Endothelial cell of umbilical vein (primary cell): ENCODE measurements around the gene SP140L. TPM values are rescaled to one million over a fixed set of nuclear protein-coding genes. Genes with fewer than 3 reads are reported as not detected.

Source experiments
- BruUV-seq: library from RNA; stranded (reverse); fragments of 400-500 nt; replicated peaks from 2 replicates; lab custom pipeline; 2021; lab: Mats Ljungman, UMichigan
- CTCF ChIA-PET: fragments of 300-600, 350-600 bp; sonication (Branson Sonifier 250); formaldehyde crosslinking; loops from one replicate; lab custom pipeline; 2021; ENCODE audit warnings: antibody characterized with exemption, inconsistent platforms; lab: Charles Lee
- POLR2A ChIA-PET: fragments of 300-600, 350-600 bp; sonication (Branson Sonifier 250); formaldehyde crosslinking; loops from one replicate; lab custom pipeline; 2021; ENCODE audit warnings: antibody characterized with exemption, inconsistent platforms; lab: Charles Lee
- DNase-seq: peaks from one replicate; pipeline ENCODE4 v3.0.0-alpha.2; 2011; ENCODE audit warnings: low read depth, low spot score
- FAIRE-seq: peaks from 2 replicates; lab custom pipeline; 2011; peaks lifted over from hg19 to GRCh38; lab: Jason Lieb, UNC
- H2AFZ ChIP-seq: 2 replicates; pipeline ENCODE4 v1.6.0; 2012; ENCODE audit warnings: low read depth, low read length, control low read depth, inconsistent platforms
- H3K27ac ChIP-seq: 2 replicates; pipeline ENCODE4 v1.5.1; 2011; ENCODE audit warnings: low read depth, mild to moderate bottlenecking, control low read depth, low read length, moderate library complexity; ENCODE audit not compliant: insufficient read depth
- H3K27me3 ChIP-seq, 2 experiments: 2 replicates each; pipeline versions ENCODE4 v1.6.0 to v1.6.1; 2011; ENCODE audit warnings: low read length in 2 of 2, mixed read lengths in 1 of 2; ENCODE audit not compliant: control insufficient read depth in 2 of 2, insufficient read depth in 2 of 2
- H3K36me3 ChIP-seq, 2 experiments: 2 replicates in 1 of 2; 3 replicates in 1 of 2; pipeline ENCODE4 v1.5.1; 2011; ENCODE audit warnings: low read length in 2 of 2, mild to moderate bottlenecking in 1 of 2, moderate library complexity in 1 of 2; ENCODE audit not compliant: control insufficient read depth in 2 of 2, insufficient read depth in 2 of 2; ENCODE audit errors: extremely low read depth in 1 of 2
- H3K4me1 ChIP-seq: 3 replicates; pipeline ENCODE4 v1.5.1; 2011; ENCODE audit warnings: mild to moderate bottlenecking, low read length; ENCODE audit not compliant: control insufficient read depth, insufficient read depth; ENCODE audit errors: extremely low read depth
- H3K4me2 ChIP-seq: 2 replicates; pipeline ENCODE4 v1.6.1; 2011; ENCODE audit warnings: low read length, control low read depth, mixed read lengths; ENCODE audit not compliant: insufficient read depth
- H3K4me3 ChIP-seq, 3 experiments: fragments of 200-600 bp in 1 of 3; sonication (generic), shearing (Covaris generic) in 1 of 3; replicated peaks in 1 of 3; 2 replicates each; pipeline ENCODE4 v1.5.1; 2011 to 2016; ENCODE audit warnings: control low read depth in 3 of 3, low read length in 3 of 3, mild to moderate bottlenecking in 2 of 3, inconsistent platforms in 1 of 3, low read depth in 1 of 3, moderate library complexity in 1 of 3; ENCODE audit not compliant: insufficient read depth in 1 of 3
- H3K79me2 ChIP-seq: 2 replicates; pipeline ENCODE4 v1.6.0; 2012; ENCODE audit warnings: low read length, inconsistent platforms; ENCODE audit not compliant: control insufficient read depth, insufficient read depth
- H3K9ac ChIP-seq: replicated peaks from 2 replicates; pipeline ENCODE3; 2011; ENCODE audit warnings: low read length, control low read depth; ENCODE audit not compliant: insufficient read depth; ENCODE audit errors: extremely low read depth
- H3K9me1 ChIP-seq: replicated peaks from 3 replicates; pipeline ENCODE4 v1.6.0; 2011; ENCODE audit warnings: mild to moderate bottlenecking, low read length; ENCODE audit not compliant: control insufficient read depth, insufficient read depth; ENCODE audit errors: extremely low read depth
- H3K9me3 ChIP-seq: replicated peaks from 2 replicates; pipeline ENCODE4 v1.5.1; 2012; ENCODE audit warnings: low read length, inconsistent platforms; ENCODE audit not compliant: control insufficient read depth, insufficient read depth
- H4K20me1 ChIP-seq: replicated peaks from 2 replicates; pipeline ENCODE3; 2011; ENCODE audit warnings: mild to moderate bottlenecking, low read length; ENCODE audit not compliant: control insufficient read depth, insufficient read depth; ENCODE audit errors: extremely low read depth
- CTCF ChIP-seq, 2 donors: IDR thresholded peaks; 1 replicate in 1 of 2; 2 replicates in 1 of 2; pipeline ENCODE4 v1.5.1; 2011; ENCODE audit warnings: low read length in 2 of 2, mild to moderate bottlenecking in 2 of 2, moderate library complexity in 2 of 2, control low read depth in 1 of 2, inconsistent platforms in 1 of 2, low read depth in 1 of 2; ENCODE audit not compliant: insufficient read depth in 1 of 2; ENCODE audit errors: extremely low read depth in 1 of 2
- EZH2 ChIP-seq: IDR thresholded peaks from 2 replicates; pipeline ENCODE4 v1.6.1; 2012; ENCODE audit warnings: borderline replicate concordance, low read depth, mild to moderate bottlenecking, moderate library complexity, low read length, inconsistent platforms; ENCODE audit not compliant: severe bottlenecking
- FOS ChIP-seq: IDR thresholded peaks from 2 replicates; pipeline ENCODE4 v1.6.1; 2011; ENCODE audit warnings: mild to moderate bottlenecking, low read length, moderate library complexity, borderline replicate concordance; ENCODE audit not compliant: insufficient read depth
- GATA2 ChIP-seq: IDR thresholded peaks from 2 replicates; pipeline ENCODE4 v1.7.0; 2011; ENCODE audit warnings: low read depth, mild to moderate bottlenecking, moderate library complexity, mixed read lengths, low read length; ENCODE audit not compliant: insufficient read length, insufficient read depth
- JUN ChIP-seq: IDR thresholded peaks from 2 replicates; pipeline ENCODE4 v1.6.1; 2011; ENCODE audit warnings: borderline replicate concordance, low read depth; ENCODE audit not compliant: insufficient read length, insufficient read depth
- MYC ChIP-seq: IDR thresholded peaks from one replicate; pipeline ENCODE4 v1.6.1; 2011; ENCODE audit warnings: mild to moderate bottlenecking, low read depth, low read length
- POLR2A ChIP-seq: IDR thresholded peaks from 2 replicates; pipeline ENCODE4 v1.6.1; 2012; ENCODE audit warnings: low read depth, mild to moderate bottlenecking, control low read depth, low read length
- POLR2AphosphoS5 ChIP-seq: IDR thresholded peaks from 2 replicates; pipeline ENCODE4 v1.6.1; 2012; ENCODE audit warnings: low read depth, mild to moderate bottlenecking, control low read depth, low read length, moderate library complexity; ENCODE audit not compliant: insufficient read depth
- dilution Hi-C: fragments of 300-500 bp; cut with MboI; formaldehyde crosslinking; loops from one replicate; pipeline ENCODE4 v1.15.0; 2019; ENCODE audit warnings: low sequenced_read_pairs; ENCODE audit not compliant: extremely low pct_ligation_motif_present
- intact Hi-C: fragments of 100-400 bp; cut with micrococcal nuclease; formaldehyde crosslinking; loops from one replicate; pipeline ENCODE4 v1.10.0; 2022
- polyA plus RNA-seq, 4 experiments: library from polyadenylated mRNA; depleted of rRNA in 3 of 4; stranded (reverse) in 3 of 4; unstranded in 1 of 4; fragments of >200 nt; gene quantifications; 2 replicates each; pipeline versions ENCODE4 v1.2.1 to v1.2.3, GENCODE V29; 2011 to 2012; ENCODE audit warnings: missing spikeins in 1 of 4
- total RNA-seq: library from RNA; stranded (reverse); gene quantifications from 2 replicates; pipeline ENCODE4 v1.2.3, GENCODE V29; 2021
- TF ChIP-seq, protein P1 (sequence below): IDR thresholded peaks from 2 replicates; pipeline ENCODE4 v1.6.1; 2011; ENCODE audit not compliant: insufficient read depth, insufficient read length

The SP140L gene
- total and polyA plus RNA-seq, 2 donors (not counting 3 experiments of a cell fraction or from before 2014, with no cell fraction given): 16.0 to 27.3 TPM

DNA sequence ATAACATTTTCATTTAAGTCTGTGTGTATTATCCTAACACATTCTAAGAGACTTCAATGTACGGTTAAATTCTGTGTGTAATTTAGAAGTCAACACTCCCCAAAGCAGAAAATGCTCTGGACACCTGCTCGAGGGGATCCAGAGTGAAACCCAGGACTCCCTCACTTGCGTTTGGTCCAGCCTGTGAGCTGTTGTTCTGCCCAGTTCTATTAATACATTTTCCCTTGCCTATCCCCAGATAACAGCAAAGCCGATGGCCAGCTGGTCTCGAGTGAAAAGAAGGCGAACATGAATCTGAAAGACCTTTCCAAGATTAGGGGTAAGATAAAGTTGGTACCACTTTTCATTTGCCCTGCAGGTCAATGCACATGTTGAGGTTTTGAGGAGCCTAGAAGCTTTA, 58.0 kb downstream of the SP140L start:
- Histone ChIP-seq H3K4me3 (no peak overlapping the region), H4K20me1 (no peaks in the 10 kb centered on the region), H3K27me3 (no peaks in the 10 kb centered on the region), H3K9me1 (no peaks in the 10 kb centered on the region), H3K27ac (no peak overlapping the region), H3K9me3 (no peaks in the 10 kb centered on the region), H3K4me1 (no peaks in the 10 kb centered on the region), H3K36me3 (peaks cover 2% of the 10 kb centered on the region in 2 experiments), H3K79me2 (no peaks in the 10 kb centered on the region), H2AFZ (no peak overlapping the region), H3K4me2 (no peak overlapping the region), H3K9ac (no peak overlapping the region)
- no TSS peak for BruUV-seq
- no peak for DNase-seq
- intact Hi-C loops (no loop called here), dilution Hi-C loops (no loop called here)
- no peak for FAIRE-seq
- CTCF ChIA-PET: no interaction called here
- POLR2A ChIA-PET: no interaction called here
- TF ChIP-seq, protein P1, sequence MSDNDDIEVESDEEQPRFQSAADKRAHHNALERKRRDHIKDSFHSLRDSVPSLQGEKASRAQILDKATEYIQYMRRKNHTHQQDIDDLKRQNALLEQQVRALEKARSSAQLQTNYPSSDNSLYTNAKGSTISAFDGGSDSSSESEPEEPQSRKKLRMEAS: no peak
- no peak for TF ChIP-seq POLR2A
- no peak for TF ChIP-seq CTCF (IDR thresholded peaks at IDR 0.05; ENCODE audit: extremely low read depth in 1 of 2, insufficient read depth in 1 of 2, low read depth in 1 of 2, low read length in 2 of 2)
- no peak for TF ChIP-seq EZH2
- no peak for TF ChIP-seq GATA2
- TF ChIP-seq JUN: no peak
- no peak for TF ChIP-seq MYC
- TF ChIP-seq POLR2AphosphoS5: no peak
- no peak for TF ChIP-seq FOS
